Brain microvascular endothelial cell (primary cell): ENCODE data around the gene PTPN14.

Source experiments
- DNase-seq: peaks from one replicate; pipeline ENCODE4 v3.0.0-alpha.2; 2020
- H3K27ac ChIP-seq: fragments of 250-450 bp; sonication (Bioruptor Pico); 2 replicates; pipeline ENCODE4 v1.5.1; 2020; ENCODE audit warnings: mild to moderate bottlenecking, moderate library complexity
- H3K27me3 ChIP-seq: fragments of 250-450 bp; sonication (Bioruptor Pico); replicated peaks from 2 replicates; pipeline ENCODE4 v1.5.1; 2020; ENCODE audit warnings: mild to moderate bottlenecking
- H3K36me3 ChIP-seq: fragments of 250-450 bp; sonication (Bioruptor Pico); replicated peaks from 2 replicates; pipeline ENCODE4 v1.5.1; 2020; ENCODE audit warnings: mild to moderate bottlenecking
- H3K4me3 ChIP-seq: 2 replicates; pipeline ENCODE4 v1.5.1; 2011; ENCODE audit warnings: low read depth, mild to moderate bottlenecking, control low read depth, low read length, moderate library complexity
- in situ Hi-C: cut with HindIII; loops from 2 replicates; pipeline ENCODE4 v1.10.0; 2017; ENCODE audit warnings: low sequenced_read_pairs, low pct_ligation_motif_present
- TF ChIP-seq, protein P1 (sequence below): IDR thresholded peaks from 2 replicates; pipeline ENCODE4 v1.5.1; 2011; ENCODE audit warnings: low read depth, mild to moderate bottlenecking, moderate library complexity, low read length, control low read depth, inconsistent platforms; ENCODE audit errors: missing control alignments

PTPN14 gene

DNA sequence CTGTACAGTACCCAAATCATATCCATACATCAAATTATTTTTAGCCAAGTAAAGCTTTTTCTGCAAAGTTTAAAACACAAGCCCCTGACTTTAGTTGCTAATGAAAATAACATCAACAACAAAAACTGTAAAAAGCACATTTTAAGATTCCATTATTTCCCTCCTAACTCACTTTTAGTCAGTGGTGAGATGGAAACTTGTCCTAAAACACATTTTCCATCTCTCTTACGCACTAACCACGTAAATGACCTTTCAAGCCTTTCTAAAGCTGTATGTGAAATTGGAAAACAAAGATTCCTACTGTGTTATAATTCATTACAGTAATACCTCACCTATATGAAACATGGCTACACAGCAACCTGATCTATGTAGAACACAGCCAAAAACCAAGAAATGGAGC lies 77.5 kb downstream of the PTPN14 start:
- TF ChIP-seq, protein P1, sequence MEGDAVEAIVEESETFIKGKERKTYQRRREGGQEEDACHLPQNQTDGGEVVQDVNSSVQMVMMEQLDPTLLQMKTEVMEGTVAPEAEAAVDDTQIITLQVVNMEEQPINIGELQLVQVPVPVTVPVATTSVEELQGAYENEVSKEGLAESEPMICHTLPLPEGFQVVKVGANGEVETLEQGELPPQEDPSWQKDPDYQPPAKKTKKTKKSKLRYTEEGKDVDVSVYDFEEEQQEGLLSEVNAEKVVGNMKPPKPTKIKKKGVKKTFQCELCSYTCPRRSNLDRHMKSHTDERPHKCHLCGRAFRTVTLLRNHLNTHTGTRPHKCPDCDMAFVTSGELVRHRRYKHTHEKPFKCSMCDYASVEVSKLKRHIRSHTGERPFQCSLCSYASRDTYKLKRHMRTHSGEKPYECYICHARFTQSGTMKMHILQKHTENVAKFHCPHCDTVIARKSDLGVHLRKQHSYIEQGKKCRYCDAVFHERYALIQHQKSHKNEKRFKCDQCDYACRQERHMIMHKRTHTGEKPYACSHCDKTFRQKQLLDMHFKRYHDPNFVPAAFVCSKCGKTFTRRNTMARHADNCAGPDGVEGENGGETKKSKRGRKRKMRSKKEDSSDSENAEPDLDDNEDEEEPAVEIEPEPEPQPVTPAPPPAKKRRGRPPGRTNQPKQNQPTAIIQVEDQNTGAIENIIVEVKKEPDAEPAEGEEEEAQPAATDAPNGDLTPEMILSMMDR, result no peak
- no peak for DNase-seq
- in situ Hi-C loops, result no loop called here
- Histone ChIP-seq H3K27me3 (no peaks in the 10 kb centered on the region), H3K4me3 (no peak overlapping the region), H3K27ac (peak overlapping the region; percentile 85), H3K36me3 (no peaks in the 10 kb centered on the region)

DNA sequence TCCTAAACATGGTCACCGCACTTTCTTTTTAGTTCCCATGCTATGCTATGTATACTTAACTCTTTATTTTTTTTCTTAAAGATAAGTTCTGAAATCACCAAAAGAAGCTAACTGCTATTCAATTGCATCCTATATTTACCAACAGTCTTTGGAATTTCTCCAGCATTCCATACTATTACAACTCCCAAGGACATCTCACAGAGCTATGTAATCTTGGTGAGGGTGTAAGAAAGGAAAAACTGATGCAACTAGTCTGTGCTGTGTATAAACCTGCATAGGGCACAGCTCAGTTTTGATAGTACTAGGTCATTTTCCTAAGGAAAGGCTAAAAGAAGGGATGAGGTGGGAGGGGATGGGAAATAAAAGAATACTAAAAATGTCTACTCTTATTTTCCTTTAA lies 78.0 kb downstream of the PTPN14 start:
- Histone ChIP-seq H3K27ac (peak overlapping the region; percentile 85), H3K27me3 (no peaks in the 10 kb centered on the region), H3K36me3 (no peaks in the 10 kb centered on the region), H3K4me3 (no peak overlapping the region)
- TF ChIP-seq, protein P1, result no peak
- in situ Hi-C loops, result no loop called here
- no peak for DNase-seq

DNA sequence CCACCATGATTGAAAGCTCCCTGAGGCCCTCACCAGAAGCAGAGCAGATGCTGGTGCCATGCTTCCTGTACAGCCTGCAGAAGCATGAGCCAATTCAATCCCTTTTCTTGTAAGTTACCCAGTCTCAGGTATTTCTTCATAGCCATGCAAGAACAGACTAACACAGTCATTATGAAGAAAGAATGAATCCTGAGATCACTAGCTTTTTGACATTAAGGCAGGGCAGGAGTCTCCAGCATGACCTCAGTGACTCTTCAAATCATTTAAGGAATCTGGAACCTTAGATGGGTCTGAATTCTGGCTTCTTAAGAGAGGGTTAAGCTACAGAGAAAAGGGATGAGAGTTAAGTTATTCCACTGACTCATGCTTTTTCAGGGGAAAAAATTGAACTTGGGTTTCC lies 79.0 kb downstream of the PTPN14 start:
- H3K36me3 ChIP-seq, result no peaks in the 10 kb centered on the region
- in situ Hi-C loops, result no loop called here
- TF ChIP-seq, protein P1, result no peak
- H3K4me3 ChIP-seq, result no peak overlapping the region
- no peaks in the 10 kb centered on the region for H3K27me3 ChIP-seq
- H3K27ac ChIP-seq, result peak overlapping the region; percentile 43
- DNase-seq, result no peak

DNA sequence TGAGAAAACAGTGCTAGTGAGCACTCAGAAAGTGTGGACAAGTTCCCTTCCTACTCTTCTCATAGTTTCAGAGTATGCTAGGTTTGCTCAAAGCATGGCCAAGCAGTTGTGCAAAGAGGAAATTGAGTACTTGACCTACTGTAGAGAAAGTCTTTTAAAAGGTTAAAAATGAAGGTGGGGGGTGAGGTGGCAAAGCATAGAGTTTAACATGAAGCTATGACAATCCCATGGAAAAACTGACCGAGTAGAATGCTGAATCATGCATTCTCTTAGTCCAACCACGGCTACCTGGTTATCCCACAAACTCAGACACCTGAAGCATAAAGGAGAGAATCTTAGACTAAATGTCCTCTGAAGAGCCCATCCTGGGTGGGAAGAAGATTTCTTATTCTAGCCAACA lies 79.9 kb downstream of the PTPN14 start:
- no peaks in the 10 kb centered on the region for H3K36me3 ChIP-seq
- no peak overlapping the region for H3K4me3 ChIP-seq
- in situ Hi-C loops, result no loop called here
- H3K27ac ChIP-seq, result no peak overlapping the region
- TF ChIP-seq, protein P1, result no peak
- H3K27me3 ChIP-seq, result no peaks in the 10 kb centered on the region
- DNase-seq, result no peak

DNA sequence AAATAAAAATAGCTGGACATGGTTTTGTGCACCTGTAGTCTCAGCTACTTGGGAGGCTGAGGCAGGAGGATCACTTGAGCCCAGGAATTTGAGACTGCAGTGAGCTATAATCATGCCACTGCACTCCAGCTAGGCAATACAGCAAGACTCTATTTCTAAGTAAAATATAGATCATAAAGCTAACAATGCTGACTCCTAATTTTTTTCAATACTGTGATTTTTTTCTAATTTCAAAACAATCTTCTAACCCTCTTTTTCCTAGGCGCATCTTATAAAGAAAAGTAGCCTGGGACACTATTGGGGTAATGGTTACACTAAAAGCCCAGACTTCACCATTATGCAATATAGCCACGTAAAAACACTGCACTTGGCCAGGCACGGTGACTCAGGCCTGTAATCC lies 81.3 kb downstream of the PTPN14 start:
- TF ChIP-seq, protein P1, result no peak
- in situ Hi-C loops, result no loop called here
- H3K27ac ChIP-seq, result no peak overlapping the region

DNA sequence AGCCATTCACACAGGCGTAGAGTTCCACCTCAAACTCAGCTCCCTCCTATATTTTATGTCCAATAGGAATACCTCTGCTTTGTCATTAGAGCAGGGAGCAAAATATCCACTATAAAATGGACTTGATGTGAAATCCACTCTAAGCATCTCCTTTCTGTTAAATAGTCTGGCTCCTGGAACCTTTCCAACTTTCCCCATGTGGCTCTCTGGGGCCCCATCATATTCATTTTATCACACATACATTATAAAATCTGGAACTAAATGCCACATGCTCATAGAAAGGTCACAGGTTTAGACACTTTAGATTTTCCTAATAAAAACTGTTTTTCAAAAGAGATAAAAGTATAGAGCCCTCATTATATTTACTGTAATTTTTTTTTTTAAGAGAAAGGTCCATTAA lies 82.1 kb downstream of the PTPN14 start:
- peaks cover 4% of the 10 kb centered on the region for H3K36me3 ChIP-seq
- DNase-seq, result no peak
- H3K4me3 ChIP-seq, result no peak overlapping the region
- no peak overlapping the region for H3K27ac ChIP-seq
- TF ChIP-seq, protein P1, result no peak
- H3K27me3 ChIP-seq, result no peaks in the 10 kb centered on the region
- in situ Hi-C loops, result no loop called here

More for the DNA sequence above, 81.3 kb downstream of the PTPN14 start:
- Histone ChIP-seq H3K27me3 (no peaks in the 10 kb centered on the region), H3K36me3 (no peaks in the 10 kb centered on the region), H3K4me3 (no peak overlapping the region)
- DNase-seq, result no peak
